GM10847 (cell line): ENCODE measurements around the gene ENPEP.

Experiments
- POLR2A ChIP-seq: IDR thresholded peaks from 2 replicates; pipeline ENCODE4 v1.6.1; 2011; ENCODE audit not compliant: insufficient read length; ENCODE audit errors: extremely low read depth

Gene ENPEP

GRCh38 chr4:110610940-110611831 lies 135.2 kb downstream of the ENPEP start:
- TF ChIP-seq POLR2A: no peak

GRCh38 chr4:110611968-110612447 lies 136.1 kb downstream of the ENPEP start:
- TF ChIP-seq POLR2A: no peak

- no peak for TF ChIP-seq POLR2A
Measured at GRCh38 chr4:110612631-110613269, 136.8 kb downstream of the ENPEP start.

- no peak for TF ChIP-seq POLR2A
Measured at GRCh38 chr4:110613745-110614144, 137.8 kb downstream of the ENPEP start.

- no peak for TF ChIP-seq POLR2A
Measured at GRCh38 chr4:110614173-110614963, 138.4 kb downstream of the ENPEP start.
